HG02943 (cell line): ENCODE results near the gene THRB.

Source experiments
- ATAC-seq: cut with Tn5 transposase; IDR thresholded peaks from one replicate; pipeline ENCODE4 v1.9.1; 2021; ENCODE audit warnings: mild to moderate bottlenecking, low read depth, moderate library complexity; ENCODE audit not compliant: unreplicated experiment

The THRB gene

DNA sequence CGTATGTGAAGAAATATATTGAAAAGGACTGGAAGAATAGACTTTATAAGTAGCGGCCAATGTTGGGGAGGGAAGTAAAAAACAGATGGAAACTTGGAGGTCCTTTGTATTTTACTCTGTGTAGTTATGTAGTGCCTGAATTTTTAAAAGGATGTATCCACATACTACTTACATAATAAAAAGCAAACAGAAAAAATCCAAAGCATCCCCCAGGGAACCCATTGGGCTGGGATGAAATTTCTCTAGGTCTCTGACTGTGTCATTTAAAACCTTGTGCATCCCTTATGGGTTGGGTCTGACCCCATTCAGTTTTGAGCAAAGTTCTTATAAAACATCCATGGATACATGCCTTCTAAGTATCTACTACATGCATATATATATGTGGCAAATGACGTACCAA lies 408.4 kb downstream of the THRB start:
- no peak for ATAC-seq

DNA sequence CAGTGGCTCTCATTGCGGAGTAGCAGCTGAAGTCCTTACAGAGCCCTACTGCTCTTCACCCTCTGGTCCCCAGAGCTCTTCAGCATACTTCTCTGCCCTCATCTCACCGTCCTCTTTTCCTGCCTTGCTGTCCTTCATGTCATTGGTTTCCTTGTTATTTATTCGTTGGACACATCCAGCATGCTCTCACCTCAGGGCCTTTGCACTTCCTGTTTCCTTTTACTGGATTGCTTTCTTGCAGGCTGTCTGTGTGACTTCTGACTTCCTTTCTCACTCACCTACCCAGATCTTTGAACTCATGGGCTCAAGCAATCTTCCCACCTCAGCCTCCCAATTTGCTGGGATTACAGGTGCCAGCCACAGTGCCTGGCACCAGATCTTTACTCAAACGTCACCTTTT lies 422.5 kb downstream of the THRB start:
- no peak for ATAC-seq

DNA sequence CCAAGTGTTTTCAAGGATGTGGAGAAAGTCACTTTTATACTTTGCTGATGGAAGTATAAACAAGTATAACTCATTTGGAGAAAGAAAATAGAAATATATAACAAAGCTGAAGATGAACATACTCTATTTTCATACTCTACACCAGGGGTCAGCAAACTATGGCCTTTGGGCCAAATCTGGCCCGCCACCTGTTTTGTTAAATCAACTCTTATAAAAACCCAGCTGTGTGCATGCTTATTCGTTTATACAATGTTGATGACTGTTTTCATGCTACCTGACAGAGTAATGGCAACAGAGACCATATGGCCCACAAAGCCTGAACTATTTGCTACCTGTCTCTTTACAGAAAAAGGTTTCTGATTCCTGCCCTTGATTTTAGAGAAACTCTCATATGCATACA lies 425.6 kb downstream of the THRB start:
- no peak for ATAC-seq

- no peak for ATAC-seq
Observed at GRCh38 chr3:24067483-24067882, 427.2 kb downstream of the THRB start.
